Measurements from ENCODE around the gene GAB4. TPM values are rescaled to one million over a fixed set of nuclear protein-coding genes. Genes with fewer than 3 reads are reported as not detected.

The GAB4 gene
- total and polyA plus RNA-seq, 2 donors (not counting 3 experiments of a cell fraction or from before 2014, with no cell fraction given) = not detected

- Histone ChIP-seq H3K9ac (replicated peaks; ENCODE audit: extremely low read depth, insufficient read depth, low read length) (no peak overlapping the region), H4K20me1 (replicated peaks; ENCODE audit: control insufficient read depth, extremely low read depth, insufficient read depth, low read length) (no peaks in the 10 kb centered on the region), H3K79me2 (ENCODE audit: control insufficient read depth, insufficient read depth, low read length) (no peaks in the 10 kb centered on the region), H3K9me1 (replicated peaks; ENCODE audit: control insufficient read depth, extremely low read depth, insufficient read depth, low read length) (no peaks in the 10 kb centered on the region), H3K9me3 (replicated peaks; ENCODE audit: control insufficient read depth, insufficient read depth, low read length) (peaks cover 2% of the 10 kb centered on the region), H3K4me1 (ENCODE audit: control insufficient read depth, extremely low read depth, insufficient read depth, low read length) (no peaks in the 10 kb centered on the region), H3K4me2 (ENCODE audit: insufficient read depth, low read length) (no peak overlapping the region), H3K4me3 (replicated peaks in 1 of 3; ENCODE audit: insufficient read depth in 1 of 3, low read depth in 1 of 3, low read length in 3 of 3) (no peak overlapping the region), H2AFZ (ENCODE audit: low read depth, low read length) (no peak overlapping the region), H3K27me3 (ENCODE audit: control insufficient read depth in 2 of 2, insufficient read depth in 2 of 2, low read length in 2 of 2) (no peaks in the 10 kb centered on the region), H3K36me3 (ENCODE audit: control insufficient read depth in 2 of 2, extremely low read depth in 1 of 2, insufficient read depth in 2 of 2, low read length in 2 of 2) (no peaks in the 10 kb centered on the region), H3K27ac (ENCODE audit: insufficient read depth, low read depth, low read length) (no peak overlapping the region)
- ChIA-PET POLR2A (no interaction called here), CTCF (no interaction called here)
- dilution Hi-C loops (cut with MboI; ENCODE audit: extremely low pct_ligation_motif_present, low sequenced_read_pairs) (no loop called here), intact Hi-C loops (cut with micrococcal nuclease) (no loop called here)
- no peak for TF ChIP-seq EZH2 (IDR thresholded peaks at IDR 0.05; ENCODE audit: borderline replicate concordance, low read depth, low read length, severe bottlenecking)
- no peak for TF ChIP-seq MAX (IDR thresholded peaks at IDR 0.05; ENCODE audit: insufficient read depth, insufficient read length)
- no peak for TF ChIP-seq CTCF (IDR thresholded peaks at IDR 0.05; ENCODE audit: extremely low read depth in 1 of 2, insufficient read depth in 1 of 2, low read depth in 1 of 2, low read length in 2 of 2)
- no peak for TF ChIP-seq POLR2A (IDR thresholded peaks at IDR 0.05; ENCODE audit: low read depth, low read length)
- no peak for TF ChIP-seq GATA2 (IDR thresholded peaks at IDR 0.05; ENCODE audit: insufficient read depth, insufficient read length, low read depth, low read length)
- no peak for TF ChIP-seq JUN (IDR thresholded peaks at IDR 0.05; ENCODE audit: borderline replicate concordance, insufficient read depth, insufficient read length, low read depth)
- no peak for TF ChIP-seq FOS (IDR thresholded peaks at IDR 0.05; ENCODE audit: borderline replicate concordance, insufficient read depth, low read length)
- TF ChIP-seq MYC (IDR thresholded peaks at IDR 0.05; ENCODE audit: low read depth, low read length) = no peak
- no peak for TF ChIP-seq POLR2AphosphoS5 (IDR thresholded peaks at IDR 0.05; ENCODE audit: insufficient read depth, low read depth, low read length)
- no TSS peak for BruUV-seq (replicated peaks)
- FAIRE-seq (no peak), DNase-seq (ENCODE audit: low read depth, low spot score) (no peak)
Observed at GRCh38 chr22:16959345-16959930, 48.6 kb downstream of the GAB4 start.
